ENCODE measurements around the gene COX14.

Gene COX14

DNA sequence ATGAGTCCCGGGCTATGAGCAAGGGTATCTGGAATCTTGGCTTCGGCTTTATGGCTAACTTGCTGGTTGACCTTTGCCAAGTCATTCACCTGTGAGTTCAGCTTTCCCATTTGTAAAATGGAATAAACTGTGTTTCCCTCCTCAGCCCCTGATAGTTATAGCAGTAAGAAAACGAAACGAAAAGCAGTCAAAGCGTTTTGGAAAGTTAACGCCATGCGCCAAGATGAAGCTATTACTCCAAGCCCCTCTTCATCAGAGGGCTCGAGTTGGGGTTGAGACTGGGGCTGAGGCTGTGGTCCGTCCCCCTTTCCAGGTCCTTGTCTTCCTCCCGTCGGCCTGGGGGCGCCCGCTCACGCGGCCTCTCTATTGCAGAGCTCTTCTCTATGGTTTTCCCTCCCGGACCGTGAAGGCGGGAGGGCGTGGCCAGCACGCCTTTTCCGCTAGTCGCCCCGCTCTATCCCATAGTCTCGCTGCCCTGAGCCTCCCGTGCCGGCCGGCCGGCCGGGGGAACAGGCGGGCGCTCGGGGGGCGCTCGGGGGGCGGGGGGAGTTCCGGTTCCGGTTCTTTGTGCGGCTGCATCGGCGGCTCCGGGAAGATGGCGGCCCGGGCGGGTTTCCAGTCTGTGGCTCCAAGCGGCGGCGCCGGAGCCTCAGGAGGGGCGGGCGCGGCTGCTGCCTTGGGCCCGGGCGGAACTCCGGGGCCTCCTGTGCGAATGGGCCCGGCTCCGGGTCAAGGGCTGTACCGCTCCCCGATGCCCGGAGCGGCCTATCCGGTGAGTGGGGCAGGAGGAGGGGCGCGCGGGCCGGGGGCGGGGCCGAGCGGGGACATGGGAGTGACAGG lies 27.0 kb upstream of the COX14 start, which contains the start of gene SMARCD1:
SMARCD1 (plus strand) TSS at position 568 of the 840 bp plus-strand sequence; CDS start at position 596, 28 bp downstream.
- DNase-seq (ENCODE audit: low read depth) = peak; percentile 85

DNA sequence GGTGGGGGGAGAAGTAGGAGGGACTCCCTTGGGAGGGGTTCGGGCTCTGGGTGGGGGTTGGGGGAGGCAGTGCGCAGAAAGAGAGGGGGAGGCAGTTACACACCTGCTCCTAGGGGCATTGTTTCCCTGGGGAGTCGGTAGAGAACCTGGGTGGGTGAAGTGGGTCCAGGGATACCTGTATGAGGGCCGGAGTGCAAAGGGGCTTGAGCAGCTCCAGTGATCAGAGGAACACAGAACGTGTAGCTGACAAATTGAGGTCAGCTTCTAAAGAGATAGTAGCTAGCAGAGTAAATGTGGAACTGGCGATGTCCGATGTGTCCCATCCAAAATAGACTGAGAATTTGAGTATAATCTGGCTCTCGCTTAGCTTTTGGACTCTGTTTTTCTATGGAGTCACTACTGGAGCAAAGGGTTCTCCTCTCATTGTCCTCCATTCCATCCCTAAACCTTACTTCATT lies 26.4 kb upstream of the COX14 start:
- DNase-seq (ENCODE audit: low read depth) = no peak

DNA sequence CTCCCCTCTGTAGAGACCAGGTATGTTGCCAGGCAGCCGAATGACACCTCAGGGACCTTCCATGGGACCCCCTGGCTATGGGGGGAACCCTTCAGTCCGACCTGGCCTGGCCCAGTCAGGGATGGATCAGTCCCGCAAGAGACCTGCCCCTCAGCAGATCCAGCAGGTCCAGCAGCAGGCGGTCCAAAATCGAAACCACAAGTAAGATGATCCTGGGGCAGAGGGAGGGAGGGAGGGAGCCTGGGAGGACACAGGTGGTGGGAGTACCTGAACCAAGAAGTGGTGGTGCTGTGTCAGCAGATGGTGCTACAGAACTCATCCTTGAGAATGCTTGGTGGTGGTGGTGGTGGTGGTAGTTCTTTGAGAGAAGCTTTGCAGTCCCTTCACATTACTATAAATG lies 25.9 kb upstream of the COX14 start:
- DNase-seq (ENCODE audit: low read depth) = no peak

DNA sequence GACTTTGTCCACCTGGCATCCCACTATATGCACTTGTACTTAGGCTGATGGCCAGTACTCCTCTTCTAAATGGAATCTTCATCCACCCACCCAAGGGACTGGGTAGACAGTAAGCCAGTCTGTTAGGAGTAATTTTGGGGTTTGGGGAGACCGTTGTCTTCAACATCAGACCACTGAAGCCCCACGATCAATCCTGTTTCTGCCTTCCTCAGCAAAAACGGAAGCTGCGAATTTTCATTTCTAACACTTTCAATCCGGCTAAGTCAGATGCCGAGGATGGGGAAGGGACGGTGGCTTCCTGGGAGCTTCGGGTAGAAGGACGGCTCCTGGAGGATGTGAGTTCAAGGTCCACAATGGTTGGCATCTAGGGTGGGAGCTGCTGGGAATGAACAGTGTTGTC lies 24.9 kb upstream of the COX14 start:
- DNase-seq (ENCODE audit: low read depth) = no peak

DNA sequence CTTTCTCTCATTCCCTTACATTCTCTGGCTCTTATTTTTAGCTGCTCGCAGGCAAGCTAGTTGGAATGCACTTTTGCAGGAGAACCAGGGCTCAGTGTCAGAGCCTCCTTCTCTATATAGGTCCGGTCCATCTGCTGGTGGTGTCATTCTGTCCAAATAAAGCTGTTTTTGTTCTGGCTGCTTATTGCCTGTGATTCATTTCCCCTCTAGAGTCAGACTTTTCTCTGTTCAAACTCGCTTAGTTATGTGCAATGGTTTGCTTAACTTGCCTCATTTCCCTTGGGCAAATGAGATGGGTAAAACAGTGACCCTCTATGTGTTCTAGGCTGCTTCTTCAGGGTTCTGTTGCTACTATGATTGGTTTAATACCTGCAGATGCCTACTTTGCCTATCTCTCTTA lies 24.0 kb upstream of the COX14 start:
- no peak for DNase-seq (ENCODE audit: low read depth)

DNA sequence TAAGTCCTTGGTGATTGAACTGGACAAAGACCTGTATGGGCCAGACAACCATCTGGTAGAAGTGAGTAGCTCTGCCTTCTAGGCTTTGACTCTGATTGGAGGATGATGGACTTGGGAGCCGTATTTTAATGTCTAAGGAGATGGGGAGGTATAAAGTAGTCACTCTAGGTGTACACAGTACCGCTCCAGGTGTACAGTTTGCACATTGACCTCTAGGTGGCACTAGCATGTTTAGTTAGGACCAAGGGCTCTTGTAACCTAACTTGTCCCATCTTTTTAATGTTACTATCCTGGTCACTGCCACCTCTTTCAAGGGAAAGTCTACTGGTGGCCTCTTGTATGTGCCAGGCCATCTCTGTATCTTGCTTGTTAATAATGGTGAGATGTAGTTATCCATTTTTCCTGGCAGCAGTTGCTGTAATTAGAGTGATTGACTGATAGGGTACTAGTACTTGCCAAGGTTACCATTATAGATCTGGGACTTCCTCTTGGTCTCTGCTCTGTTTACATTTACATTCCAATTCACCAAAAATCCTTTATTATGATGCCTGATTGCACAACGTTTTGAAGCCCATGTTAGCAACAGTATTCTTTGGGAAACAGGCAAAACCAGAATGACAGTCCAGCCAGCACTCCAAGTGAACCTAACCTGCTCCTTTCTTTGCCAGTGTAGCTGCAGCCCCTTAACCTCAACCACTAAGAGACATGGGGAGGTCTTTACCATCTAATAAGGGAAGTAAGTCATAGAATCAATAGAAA lies 23.3 kb upstream of the COX14 start:
- DNase-seq (ENCODE audit: low read depth) = no peak

DNA sequence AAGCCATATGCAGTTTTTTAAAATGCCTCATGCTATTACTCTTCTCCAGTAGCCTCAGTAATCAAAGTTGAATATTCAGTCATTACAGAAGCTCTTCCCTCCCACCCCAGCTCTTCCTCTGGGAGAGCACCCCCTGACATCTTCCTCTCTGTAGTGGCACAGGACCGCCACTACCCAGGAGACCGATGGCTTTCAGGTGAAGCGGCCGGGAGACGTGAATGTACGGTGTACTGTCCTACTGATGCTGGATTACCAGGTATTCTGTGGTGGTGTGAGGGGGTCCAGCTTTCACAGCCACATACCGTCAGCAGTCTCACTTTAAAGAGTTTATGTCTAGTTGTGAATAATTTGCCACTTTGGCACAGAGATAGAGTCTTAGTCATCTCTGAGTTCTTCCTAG lies 22.3 kb upstream of the COX14 start:
- no peak for DNase-seq (ENCODE audit: low read depth)

DNA sequence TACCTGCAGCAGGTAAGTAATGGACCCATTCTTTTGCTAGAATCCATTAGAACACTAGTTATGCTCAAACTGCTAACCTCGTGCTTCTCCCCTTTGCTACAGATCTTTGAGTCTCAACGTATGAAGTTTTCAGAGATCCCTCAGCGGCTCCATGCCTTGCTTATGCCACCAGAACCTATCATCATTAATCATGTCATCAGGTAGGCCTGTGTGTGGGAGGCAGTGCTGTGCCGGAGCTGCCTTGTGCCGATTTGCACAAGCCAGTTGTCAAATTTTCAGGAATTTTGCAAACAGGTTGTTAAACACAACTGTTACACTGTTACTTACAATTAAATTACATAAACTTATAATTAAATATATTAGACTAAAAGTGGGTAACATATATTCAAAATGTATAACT lies 21.6 kb upstream of the COX14 start:
- DNase-seq (ENCODE audit: low read depth) = no peak

DNA sequence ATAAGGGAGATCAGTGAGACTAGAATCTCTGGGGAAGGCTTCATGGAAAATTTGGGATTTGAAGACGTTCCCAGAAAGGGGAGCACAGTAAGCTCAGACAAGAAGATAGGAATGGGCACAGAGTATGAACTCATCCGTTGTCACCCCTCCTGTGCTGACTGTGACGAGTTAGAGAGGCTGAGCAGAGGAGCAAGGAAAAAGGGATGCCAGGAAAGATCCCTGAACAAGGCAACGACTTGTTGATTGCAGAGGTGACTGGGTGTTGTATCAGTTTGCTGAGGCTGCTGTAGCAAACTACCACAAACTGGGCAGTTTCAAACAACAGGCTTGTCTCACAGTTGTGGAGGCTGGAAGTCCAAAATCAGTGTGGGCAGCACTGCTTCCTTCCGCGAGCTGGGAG lies 14.1 kb upstream of the COX14 start:
- no peak for DNase-seq (ENCODE audit: low read depth)

DNA sequence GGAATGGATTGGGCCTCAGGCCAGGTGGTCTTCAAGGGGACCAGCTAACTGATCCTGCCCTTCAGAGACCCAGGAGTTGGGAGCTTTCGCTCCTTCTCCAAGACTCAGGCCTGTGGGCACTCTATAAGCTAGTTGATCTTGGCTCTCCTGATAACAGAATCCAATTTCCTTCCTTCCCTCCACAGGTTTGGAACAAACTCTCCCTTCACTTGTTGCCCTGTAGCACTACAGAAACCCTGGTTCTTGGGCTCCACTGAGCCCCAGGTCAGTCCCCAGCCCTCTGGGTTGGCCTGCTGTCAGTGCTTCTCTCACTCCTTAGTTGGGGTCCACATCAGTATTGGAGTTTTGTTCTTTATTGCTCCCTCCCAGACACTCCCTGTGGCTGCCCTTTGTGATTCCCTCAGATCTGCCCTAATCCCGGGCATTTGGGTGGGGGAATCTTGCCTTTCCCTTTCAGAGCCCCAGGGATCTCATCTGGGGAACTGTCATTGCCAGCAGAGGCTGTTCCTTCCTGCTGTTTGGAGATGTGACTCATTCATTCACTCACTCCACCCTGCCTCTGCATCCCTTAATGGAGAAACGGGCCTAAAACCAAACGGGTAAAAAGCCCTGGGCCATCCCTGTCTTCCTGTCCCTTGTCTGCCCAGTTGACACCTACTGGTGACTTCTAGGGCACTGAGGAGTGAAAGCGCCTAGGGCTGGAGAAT lies 12.6 kb upstream of the COX14 start:
- DNase-seq (ENCODE audit: low read depth) = no peak

DNA sequence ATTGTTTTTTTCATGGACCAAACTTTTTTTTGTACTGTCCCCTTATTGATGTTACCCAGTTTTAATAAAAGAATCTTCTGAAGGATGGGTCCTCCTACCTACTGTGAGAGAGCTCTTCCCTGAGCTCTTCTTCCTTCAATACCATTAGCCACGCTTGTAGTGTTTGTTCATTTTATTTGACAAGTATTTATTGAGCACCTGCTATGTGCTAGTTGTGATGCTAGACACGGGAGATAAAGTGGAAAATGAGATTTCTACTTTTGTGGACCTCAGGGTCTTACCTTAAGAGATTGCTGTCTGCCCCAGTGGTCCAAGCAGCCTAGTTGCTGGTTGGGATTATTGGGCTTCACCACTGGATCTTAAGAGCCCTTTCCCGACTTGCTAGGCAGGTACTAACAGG lies 11.5 kb upstream of the COX14 start:
- no peak for DNase-seq (ENCODE audit: low read depth)

DNA sequence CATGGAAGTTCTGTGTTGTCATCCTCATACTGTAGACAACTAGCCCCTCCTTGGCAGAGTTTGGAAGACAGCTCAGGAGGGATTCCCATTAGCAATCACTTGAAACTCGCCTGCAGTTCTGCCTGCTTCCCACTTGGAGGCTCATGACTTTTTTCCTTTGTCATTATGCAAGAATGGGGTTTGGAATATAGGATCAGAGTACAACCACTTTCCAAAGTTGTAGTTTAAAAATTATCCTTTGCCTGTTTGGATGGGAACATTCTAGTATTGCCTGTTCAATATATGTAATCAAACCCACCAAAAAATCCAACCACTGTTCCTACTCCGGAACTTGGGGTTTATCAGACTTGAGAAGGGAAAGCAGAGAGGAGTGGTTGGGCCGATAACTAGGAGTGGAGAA lies 10.4 kb upstream of the COX14 start:
- peak; percentile 43 for DNase-seq (ENCODE audit: low read depth)

DNA sequence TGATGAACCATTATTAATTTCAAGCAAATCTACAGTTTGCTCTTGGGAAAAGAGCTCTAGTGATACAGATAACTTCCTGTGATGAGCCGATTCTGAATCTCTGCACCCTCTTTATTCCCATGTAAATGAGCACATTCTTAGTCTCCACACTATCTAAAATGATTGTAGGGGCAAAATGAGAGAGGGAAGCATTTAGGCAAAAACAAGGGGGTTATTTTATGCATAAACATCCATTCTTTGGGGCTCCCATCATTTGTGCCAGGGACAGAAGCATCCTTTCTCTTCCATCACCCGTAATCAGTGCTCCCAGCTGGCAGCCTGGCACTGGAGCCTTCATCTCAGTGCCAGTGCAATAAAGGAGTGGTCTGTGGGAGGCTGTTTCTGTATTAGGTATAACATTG lies 9.9 kb upstream of the COX14 start:
- DNase-seq (ENCODE audit: low read depth) = no peak

DNA sequence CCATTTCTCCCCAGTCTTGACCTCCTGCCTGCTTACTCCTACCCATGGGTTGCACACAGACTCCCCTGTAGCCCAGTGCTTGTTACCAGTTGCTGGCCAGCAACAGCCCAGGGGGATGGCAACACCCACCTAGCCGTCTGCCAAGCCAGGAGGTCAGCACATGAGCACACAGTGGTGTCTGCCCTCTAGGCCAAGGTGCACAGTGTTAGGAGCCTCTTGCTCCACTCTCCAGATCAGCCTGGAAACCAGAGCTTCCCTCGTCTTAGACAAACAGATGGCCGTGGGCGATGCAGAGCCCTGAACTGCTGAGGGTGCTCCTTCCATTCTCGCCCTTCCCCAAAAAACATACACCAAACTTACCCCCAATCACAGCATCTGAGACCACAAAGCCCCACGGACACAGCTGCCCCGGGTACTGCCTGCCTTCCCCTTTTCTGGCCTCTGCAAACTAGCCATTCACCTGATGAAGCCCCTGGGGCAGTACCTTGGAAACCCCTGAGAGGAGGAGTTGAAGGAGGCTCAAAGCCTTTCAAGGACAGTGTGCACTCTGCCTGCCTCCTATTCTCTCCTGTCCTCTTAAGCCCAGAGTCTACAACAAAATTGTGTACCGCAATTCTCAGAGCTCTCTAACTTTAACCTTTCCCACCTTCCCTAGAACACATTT lies 9.3 kb upstream of the COX14 start:
- DNase-seq (ENCODE audit: low read depth) = no peak

DNA sequence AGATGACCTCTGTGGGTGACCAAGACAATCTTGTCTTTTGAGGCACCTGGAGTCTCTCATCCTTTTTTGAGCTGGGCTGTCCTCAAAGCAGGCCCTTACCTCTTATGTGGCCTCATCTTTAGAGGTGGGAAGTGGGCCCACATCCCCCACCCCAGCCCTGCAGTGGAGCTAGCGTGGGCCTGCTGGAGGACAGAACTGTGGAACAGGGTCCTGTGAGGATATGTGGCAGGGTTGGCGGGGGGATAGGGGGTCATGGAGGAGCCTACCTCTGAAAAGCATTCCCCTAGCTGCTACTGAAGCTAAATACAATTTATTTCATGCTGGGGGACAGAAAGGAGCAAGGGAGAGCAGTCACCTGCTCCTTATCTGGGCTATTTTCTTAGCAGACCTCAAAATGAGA lies 8.7 kb upstream of the COX14 start:
- DNase-seq (ENCODE audit: low read depth) = no peak

DNA sequence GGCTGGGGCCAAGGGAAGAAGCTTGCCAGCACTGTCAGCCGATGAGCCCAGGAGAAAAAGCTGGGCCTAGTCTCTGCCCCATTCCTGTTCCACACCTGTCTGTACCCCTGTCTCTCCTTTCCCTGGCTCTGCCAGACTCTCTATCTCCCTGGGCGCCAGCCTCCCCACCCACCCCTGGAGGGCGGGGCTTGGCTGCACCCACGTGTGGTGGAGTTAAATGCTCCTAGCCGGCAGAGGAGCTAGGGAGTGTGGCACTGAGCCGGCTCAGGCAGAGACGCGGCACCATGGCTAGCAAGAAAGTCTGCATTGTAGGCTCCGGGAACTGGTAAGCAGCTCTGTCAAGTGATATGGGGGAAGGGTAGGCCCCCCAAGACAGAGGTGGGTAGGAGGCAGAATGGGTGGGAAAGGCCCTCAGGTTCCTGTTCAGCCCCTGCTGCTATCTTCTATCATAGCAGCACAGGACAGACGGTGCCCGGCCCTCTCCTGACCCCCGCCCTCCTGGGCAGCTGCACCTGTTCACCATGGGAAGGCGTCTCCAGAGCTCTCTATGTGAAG lies 8.2 kb upstream of the COX14 start, which contains the start of gene GPD1:
GPD1 (plus strand) TSS at position 242 of the 555 bp plus-strand sequence; CDS start at position 285, 43 bp downstream.
- no peak for DNase-seq (ENCODE audit: low read depth)

DNA sequence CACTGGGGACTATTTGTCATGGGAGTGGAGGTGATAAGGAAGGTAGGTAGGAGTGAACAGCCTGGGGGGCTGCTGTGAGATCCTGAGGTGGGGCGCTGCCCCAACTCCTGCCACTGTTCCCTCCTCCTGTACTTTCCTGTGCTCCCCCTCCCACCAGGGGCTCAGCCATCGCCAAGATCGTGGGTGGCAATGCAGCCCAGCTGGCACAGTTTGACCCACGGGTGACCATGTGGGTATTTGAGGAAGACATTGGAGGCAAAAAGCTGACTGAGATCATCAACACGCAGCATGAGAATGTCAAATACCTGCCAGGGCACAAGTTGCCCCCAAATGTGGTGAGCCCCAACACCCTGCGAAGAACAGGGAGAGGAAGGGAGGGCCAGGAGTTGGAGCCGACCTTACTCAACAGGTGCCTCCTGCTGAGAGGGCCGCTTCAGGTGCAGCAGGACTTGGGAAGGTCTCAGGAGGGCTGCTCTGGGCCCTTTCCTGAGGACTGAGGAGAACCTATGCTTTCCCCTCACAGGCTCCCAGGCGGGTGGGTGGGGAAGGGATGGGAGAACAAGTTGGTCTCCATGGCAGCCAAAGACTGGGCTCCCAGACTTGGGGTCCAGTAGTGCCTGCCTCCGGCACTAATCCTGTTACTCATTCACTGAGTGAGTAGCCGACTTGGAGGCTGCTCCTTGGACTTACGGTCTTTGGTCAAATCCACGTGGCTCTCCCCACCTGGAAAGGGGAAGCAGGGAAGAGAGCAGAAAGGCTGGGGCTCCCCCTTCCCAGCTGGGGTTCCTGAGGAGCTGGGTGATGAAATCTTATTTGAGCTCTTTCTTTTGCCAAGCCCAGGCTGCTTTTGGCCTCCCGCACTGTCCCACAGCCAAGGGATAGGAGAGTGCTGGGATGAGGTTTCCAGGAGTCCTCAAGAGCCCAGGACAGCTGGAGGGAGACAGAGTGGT lies 7.3 kb upstream of the COX14 start:
- no peak for DNase-seq (ENCODE audit: low read depth)

DNA sequence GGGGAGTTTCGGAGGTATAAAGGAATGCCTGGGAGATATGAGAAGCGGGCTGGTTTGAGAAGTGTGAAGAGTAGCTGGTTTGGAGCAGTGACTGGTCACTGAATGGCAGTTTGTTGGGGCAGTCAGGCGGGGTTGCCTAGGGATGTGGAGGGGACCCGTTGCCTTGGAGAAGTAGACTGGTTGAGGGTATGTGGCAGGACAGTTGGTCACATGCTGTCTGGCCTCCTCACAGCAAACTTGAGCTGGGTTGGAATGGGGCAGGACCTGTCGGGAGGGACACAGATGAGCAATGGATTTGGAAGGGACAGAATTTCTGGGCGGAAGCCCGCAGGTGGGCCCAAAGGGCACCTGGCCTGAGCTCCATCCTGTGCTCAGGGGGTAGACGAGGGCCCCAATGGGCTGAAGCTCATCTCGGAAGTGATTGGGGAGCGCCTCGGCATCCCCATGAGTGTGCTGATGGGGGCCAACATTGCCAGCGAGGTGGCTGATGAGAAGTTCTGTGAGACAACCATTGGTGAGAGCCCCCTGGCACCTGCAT lies 6.1 kb upstream of the COX14 start:
- DNase-seq (ENCODE audit: low read depth) = no peak

DNA sequence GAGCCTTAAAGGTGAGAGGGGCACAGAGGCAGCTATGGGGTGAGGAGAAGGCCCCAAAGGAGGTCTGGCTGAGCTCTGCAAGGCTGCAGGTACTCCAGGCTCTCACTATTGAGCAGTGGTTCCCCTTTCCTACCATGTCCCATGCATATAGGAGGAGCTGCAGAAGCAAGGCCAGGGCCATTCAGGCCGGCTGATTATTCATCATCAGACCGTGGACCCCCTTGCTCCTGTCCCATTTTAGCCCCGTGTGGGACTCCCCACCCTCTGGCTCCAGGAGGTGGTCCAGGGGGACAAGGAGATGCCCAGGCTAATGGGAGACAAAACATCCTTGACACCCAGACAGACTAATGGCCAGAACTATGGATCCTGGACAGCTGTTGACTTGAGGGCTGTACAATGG lies 5.1 kb upstream of the COX14 start:
- no peak for DNase-seq (ENCODE audit: low read depth)
